Heart right ventricle (tissue), 16 donors: Measurements from ENCODE around the gene FCRLA. TPM values are rescaled to one million over a fixed set of nuclear protein-coding genes. Genes with fewer than 3 reads are reported as not detected.

Experiments used
- ATAC-seq, 8 donors: fragments of 200-7000 bp; cut with Tn5 transposase; one replicate each; pipeline ENCODE4 v1.9.1; 2020; ENCODE audit warnings: mild to moderate bottlenecking in 8 of 8, moderate library complexity in 8 of 8, moderate number of reproducible peaks in 1 of 8
- DNase-seq, 2 donors: peaks; one replicate each; pipeline ENCODE4 v3.0.0-alpha.2; 2020
- H3K27ac ChIP-seq, 10 donors: fragments of 200-600 bp; sonication (generic) in 2 of 10; one replicate each; pipeline versions ENCODE4 v1.5.0 to v1.8.0; 2020 to 2022; ENCODE audit warnings: mild to moderate bottlenecking in 3 of 10
- H3K27me3 ChIP-seq, 7 donors: fragments of 200-600 bp; one replicate each; pipeline ENCODE4 v1.8.0; 2021 to 2022; ENCODE audit warnings: mild to moderate bottlenecking in 2 of 7
- H3K36me3 ChIP-seq, 9 donors: fragments of 200-600 bp; sonication (generic) in 1 of 9; one replicate each; pipeline versions ENCODE4 v1.5.0 to v1.8.0; 2020 to 2022; ENCODE audit warnings: mild to moderate bottlenecking in 2 of 9
- H3K4me1 ChIP-seq, 9 donors: fragments of 200-600 bp; sonication (generic) in 1 of 9; one replicate each; pipeline versions ENCODE4 v1.5.0 to v1.8.0; 2020 to 2022; ENCODE audit warnings: mild to moderate bottlenecking in 4 of 9
- H3K4me3 ChIP-seq, 10 donors: fragments of 200-600 bp; sonication (generic) in 2 of 10; one replicate each; pipeline versions ENCODE4 v1.5.0 to v1.8.0; 2020 to 2022; ENCODE audit warnings: mild to moderate bottlenecking in 7 of 10, moderate library complexity in 2 of 10
- H3K9me3 ChIP-seq, 11 donors: fragments of 200-600 bp in 10 of 11; sonication (generic) in 2 of 11; one replicate each; pipeline versions ENCODE4 v1.5.0 to v1.8.0; 2013 to 2022; ENCODE audit warnings: mild to moderate bottlenecking in 2 of 11, control low read depth in 1 of 11, moderate library complexity in 1 of 11
- CTCF ChIP-seq, 9 donors: fragments of 200-600 bp; sonication (generic) in 2 of 9; IDR thresholded peaks; one replicate each; pipeline versions ENCODE4 v1.5.0 to v1.8.0; 2021 to 2022; ENCODE audit warnings: antibody characterized with exemption in 9 of 9, mild to moderate bottlenecking in 5 of 9, moderate library complexity in 1 of 9
- WGBS, 2 donors: extraction: QIAGEN DNeasy Blood & Tissue Kit; methylation state at CpG; one replicate each; pipeline ENCODE4 v1.1.7; 2013; ENCODE audit warnings: inconsistent platforms in 1 of 2; 5-methylcytosine and 5-hydroxymethylcytosine counted together
- intact Hi-C, 10 donors: fragments of 100-400 bp; cut with DNase I; formaldehyde crosslinking; loops; one replicate each; pipeline versions ENCODE4 v1.11.1 to v1.14.2; 2022
- polyA plus RNA-seq, 2 donors: library from polyadenylated mRNA; stranded (reverse); fragments of 200-250 nt; gene quantifications; one replicate each; pipeline ENCODE4 v1.2.3, GENCODE V29; 2013
- total RNA-seq, 10 donors: library from RNA; stranded (reverse); fragmentation: NEBNext Ultra II Directional in 3 of 10; extraction: Animal tissue kit (Norgen Biotek cat#: 25700) in 3 of 10; gene quantifications; one replicate each; pipeline versions ENCODE4 v1.2.1 to v1.2.4, GENCODE V29; 2021 to 2023
- donor health status: Arrhythmogenic right ventricular cardiomyopathy.
- donor health status: ischemic (EF 13 %, LVEDD 7.1; RV severe dilation, severe dysfunction).
- donor health status: healthy with polysubstance abuse.
- donor health status: DM: no; HTN: yes; CAD: no.
- donor health status: DM: no; HTN: no; CAD: no.
- donor health status: ischemic (EF 25% LVEDD 6.9; RV normal size, moderate dysfunction).
- donor health status: ischemic (EF 25% LVEDD 5.7; RV mildly dilated, moderate dysfunction).
- donor health status: healthy.
- donor health status: DM: yes; HTN: yes; CAD: no.
- donor health status: Ischemic cardiomyopathy.
- donor health status: ischemic (EF 35%, LVEDD 5.7; RV mildly dilated, moderate dysfunction).
- donor health status: nonischemic (EF 11% LVEDD 7.7; RV severe dilation, severe dysfunction).
- donor health status: DM: yes; HTN: yes; CAD: no.
- donor health status: PGD.
- donor health status: ischemic (EF 29% LVEDD 5.4; RV normal size, mild dysfunction).
- donor health status: nonischemic (EF 23%, LVEDD 6.1; RV moderate dilation, normal function).

Gene FCRLA
- total and polyA plus RNA-seq, 12 donors = 0.13 to 1.00 (median 0.27) TPM; not detected in 6

GRCh38 chr1:161725908-161726472, 19.0 kb downstream of the FCRLA start:
- intact Hi-C loops = no loop called here

GRCh38 chr1:161726473-161727255, 19.6 kb downstream of the FCRLA start:
- peak; percentile 89 to 92 (median 91) for ATAC-seq
- TF ChIP-seq CTCF (IDR thresholded peaks at IDR 0.05) = peak in 2 of 9 donors; percentile 4 to 10
- Histone ChIP-seq H3K27ac (peak overlapping the region; percentile 43 to 91 (median 88)), H3K4me3 (peak overlapping the region; percentile 46 to 98 (median 78)), H3K4me1 (peaks cover 0 to 46% (median 17%) of the 10 kb centered on the region in 9 donors), H3K36me3 (no peaks in the 10 kb centered on the region), H3K27me3 (peaks cover 0 to 39% (median 8%) of the 10 kb centered on the region in 7 donors), H3K9me3 (no peaks in the 10 kb centered on the region)
- peak; percentile 88 to 89 for DNase-seq
- intact Hi-C loops = no loop called here
- WGBS, 2 donors = 0 to 1% methylated on average over 74 to 83 of the region's 83 CpGs

More at GRCh38 chr1:161725908-161726472, 19.0 kb downstream of the FCRLA start:
- peak overlapping the region; percentile 46 to 98 (median 78) for H3K4me3 ChIP-seq
- H3K36me3 ChIP-seq = no peaks in the 10 kb centered on the region
- peak; percentile 12 to 41 for DNase-seq
- peak; percentile 27 to 65 (median 45) for ATAC-seq
- no peaks in the 10 kb centered on the region for H3K9me3 ChIP-seq
- 0 to 1% methylated on average over 34 of the region's 34 CpGs for WGBS, 2 donors
- H3K4me1 ChIP-seq = peaks cover 0 to 53% (median 17%) of the 10 kb centered on the region in 9 donors
- peak in 4 of 9 donors; percentile 22 to 35 (median 32) for TF ChIP-seq CTCF (IDR thresholded peaks at IDR 0.05)
- peaks cover 0 to 35% (median 11%) of the 10 kb centered on the region in 7 donors for H3K27me3 ChIP-seq
- peak overlapping the region; percentile 43 to 91 (median 88) for H3K27ac ChIP-seq

GRCh38 chr1:161727256-161727924, 20.4 kb downstream of the FCRLA start:
- Histone ChIP-seq H3K27ac (peak overlapping the region in 9 of 10 donors; percentile 80 to 91 (median 88)), H3K36me3 (no peaks in the 10 kb centered on the region), H3K9me3 (no peaks in the 10 kb centered on the region), H3K4me3 (peak overlapping the region; percentile 46 to 98 (median 78)), H3K27me3 (peaks cover 0 to 39% (median 5%) of the 10 kb centered on the region in 7 donors), H3K4me1 (peaks cover 0 to 39% (median 17%) of the 10 kb centered on the region in 9 donors)
- peak in 1 of 2 donors; percentile 12 for DNase-seq
- ATAC-seq = peak in 1 of 8 donors; percentile 10
- intact Hi-C loops = no loop called here
- 6 to 7% methylated on average over 38 of the region's 38 CpGs for WGBS, 2 donors
- no peak for TF ChIP-seq CTCF (IDR thresholded peaks at IDR 0.05)
